ENCODE results near the gene SLC46A2.

GRCh38 chr9:112839331-112839730 is 51.3 kb downstream of the SLC46A2 start:
- TF ChIP-seq, protein P1, sequence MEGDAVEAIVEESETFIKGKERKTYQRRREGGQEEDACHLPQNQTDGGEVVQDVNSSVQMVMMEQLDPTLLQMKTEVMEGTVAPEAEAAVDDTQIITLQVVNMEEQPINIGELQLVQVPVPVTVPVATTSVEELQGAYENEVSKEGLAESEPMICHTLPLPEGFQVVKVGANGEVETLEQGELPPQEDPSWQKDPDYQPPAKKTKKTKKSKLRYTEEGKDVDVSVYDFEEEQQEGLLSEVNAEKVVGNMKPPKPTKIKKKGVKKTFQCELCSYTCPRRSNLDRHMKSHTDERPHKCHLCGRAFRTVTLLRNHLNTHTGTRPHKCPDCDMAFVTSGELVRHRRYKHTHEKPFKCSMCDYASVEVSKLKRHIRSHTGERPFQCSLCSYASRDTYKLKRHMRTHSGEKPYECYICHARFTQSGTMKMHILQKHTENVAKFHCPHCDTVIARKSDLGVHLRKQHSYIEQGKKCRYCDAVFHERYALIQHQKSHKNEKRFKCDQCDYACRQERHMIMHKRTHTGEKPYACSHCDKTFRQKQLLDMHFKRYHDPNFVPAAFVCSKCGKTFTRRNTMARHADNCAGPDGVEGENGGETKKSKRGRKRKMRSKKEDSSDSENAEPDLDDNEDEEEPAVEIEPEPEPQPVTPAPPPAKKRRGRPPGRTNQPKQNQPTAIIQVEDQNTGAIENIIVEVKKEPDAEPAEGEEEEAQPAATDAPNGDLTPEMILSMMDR (IDR thresholded peaks at IDR 0.05) = no peak
- no peak for TF ChIP-seq EZH2 (IDR thresholded peaks at IDR 0.05; ENCODE audit: borderline replicate concordance, insufficient read depth, low read depth, low read length, poor library complexity, severe bottlenecking)
